SK-N-SH (cell line): ENCODE data around the gene ALDH18A1. TPM values are rescaled to one million over a fixed set of nuclear protein-coding genes. Genes with fewer than 3 reads are reported as not detected.

Experiments used
- CTCF ChIA-PET: fragments of 300-600, 350-600 bp; formaldehyde crosslinking; extraction: SDS; loops from one replicate; lab custom pipeline; 2021; lab: Yijun Ruan, JAX
- POLR2A ChIA-PET: fragments of 350-600 bp; sonication (Branson Sonifier 250); formaldehyde crosslinking; extraction: SDS; loops from one replicate; lab custom pipeline; 2020; ENCODE audit warnings: antibody characterized with exemption, inconsistent platforms; lab: Yijun Ruan, JAX
- DNase-seq: peaks from one replicate; pipeline ENCODE4 v3.0.0; 2012
- H2AFZ ChIP-seq: fragments of 200-600 bp; sonication (generic); 2 replicates; pipeline ENCODE4 v1.8.1; 2016; ENCODE audit warnings: antibody characterized with exemption, mild to moderate bottlenecking, low read depth
- H3F3A ChIP-seq: fragments of 200-600 bp; sonication (generic); replicated peaks from 2 replicates; pipeline ENCODE3; 2016; ENCODE audit warnings: antibody characterized with exemption, mild to moderate bottlenecking; ENCODE audit not compliant: insufficient read depth
- H3K27ac ChIP-seq, 2 experiments: fragments of 200-500 bp in 1 of 2; fragments of 200-600 bp in 1 of 2; sonication (Bioruptor generic) in 1 of 2; sonication (generic), shearing (Covaris generic) in 1 of 2; 2 replicates each; pipeline versions ENCODE4 v1.5.1 to v1.6.1; 2014 to 2016; ENCODE audit warnings: low read depth in 2 of 2, inconsistent platforms in 1 of 2, low read length in 1 of 2, mild to moderate bottlenecking in 1 of 2, mixed read lengths in 1 of 2
- H3K27me3 ChIP-seq: fragments of 200-600 bp; sonication (generic), shearing (Covaris generic); 2 replicates; pipeline ENCODE4 v1.6.1; 2016; ENCODE audit warnings: mixed run types; ENCODE audit not compliant: insufficient read depth
- H3K36me3 ChIP-seq, 2 experiments: fragments of 200-500 bp in 1 of 2; fragments of 200-600 bp in 1 of 2; sonication (Bioruptor generic) in 1 of 2; sonication (generic) in 1 of 2; replicated peaks in 1 of 2; 2 replicates each; pipeline versions ENCODE3 to v1.5.1; 2014 to 2016; ENCODE audit warnings: low read length in 1 of 2, mild to moderate bottlenecking in 1 of 2; ENCODE audit not compliant: insufficient read depth in 2 of 2, control insufficient read depth in 1 of 2
- H3K4me1 ChIP-seq, 2 experiments: fragments of 200-500 bp in 1 of 2; fragments of 200-600 bp in 1 of 2; sonication (Bioruptor generic) in 1 of 2; sonication (generic), shearing (Covaris generic) in 1 of 2; 2 replicates each; pipeline versions ENCODE4 v1.5.1 to v1.6.1; 2014 to 2016; ENCODE audit warnings: low read depth in 1 of 2, low read length in 1 of 2, mixed run types in 1 of 2; ENCODE audit not compliant: insufficient read depth in 2 of 2, control insufficient read depth in 1 of 2
- H3K4me2 ChIP-seq: fragments of 200-600 bp; sonication (generic), shearing (Covaris generic); 2 replicates; pipeline ENCODE4 v1.6.1; 2017; ENCODE audit warnings: mixed run types
- H3K4me3 ChIP-seq, 2 experiments: fragments of 200-500 bp in 1 of 2; fragments of 200-600 bp in 1 of 2; sonication (Bioruptor generic) in 1 of 2; sonication (generic), shearing (Covaris generic) in 1 of 2; 2 replicates each; pipeline versions ENCODE4 v1.5.1 to v1.8.1; 2014 to 2016; ENCODE audit warnings: low read depth in 2 of 2, inconsistent platforms in 1 of 2, low read length in 1 of 2, mild to moderate bottlenecking in 1 of 2, mixed read lengths in 1 of 2, moderate library complexity in 1 of 2
- H3K79me2 ChIP-seq: fragments of 200-600 bp; sonication (generic); 2 replicates; pipeline ENCODE4 v1.8.1; 2017; ENCODE audit warnings: mild to moderate bottlenecking; ENCODE audit not compliant: insufficient read depth
- H3K9ac ChIP-seq: fragments of 200-600 bp; sonication (generic); 2 replicates; pipeline ENCODE4 v1.6.1; 2017; ENCODE audit warnings: mixed run types
- H3K9me2 ChIP-seq: fragments of 200-600 bp; sonication (generic); 2 replicates; pipeline ENCODE4 v1.6.1; 2017; ENCODE audit warnings: mixed run types
- H3K9me3 ChIP-seq: fragments of 200-600 bp; sonication (generic); 2 replicates; pipeline ENCODE4 v1.6.1; 2017; ENCODE audit warnings: mixed run types, mild to moderate bottlenecking, moderate library complexity
- H4K20me1 ChIP-seq: fragments of 200-600 bp; sonication (generic); 2 replicates; pipeline ENCODE4 v1.6.1; 2017; ENCODE audit warnings: mild to moderate bottlenecking, mixed run types; ENCODE audit not compliant: insufficient read depth
- CHD2 ChIP-seq: fragments of 150-350 bp; IDR thresholded peaks from 2 replicates; pipeline ENCODE4 v1.6.1; 2018; ENCODE audit warnings: low read length; ENCODE audit not compliant: partially characterized antibody
- CTCF ChIP-seq: fragments of 200-600 bp; sonication (generic); IDR thresholded peaks from 2 replicates; pipeline ENCODE4 v1.6.1; 2017; ENCODE audit warnings: antibody characterized with exemption, mild to moderate bottlenecking, moderate library complexity
- ELF1 ChIP-seq: IDR thresholded peaks from 2 replicates; pipeline ENCODE4 v1.4.0; 2012
- EZH2phosphoT487 ChIP-seq: fragments of 200-600 bp; sonication (generic); IDR thresholded peaks from 2 replicates; pipeline ENCODE4 v1.6.1; 2017; ENCODE audit warnings: low read depth, mixed run types, mild to moderate bottlenecking, antibody characterized with exemption, moderate library complexity, borderline replicate concordance
- FOSL2 ChIP-seq: IDR thresholded peaks from 2 replicates; pipeline ENCODE4 v1.4.0; 2012; ENCODE audit warnings: low read depth, mild to moderate bottlenecking, moderate library complexity, borderline replicate concordance
- FOXM1 ChIP-seq: IDR thresholded peaks from 2 replicates; pipeline ENCODE4 v1.4.0; 2012; ENCODE audit warnings: low read depth, mild to moderate bottlenecking
- GABPA ChIP-seq: IDR thresholded peaks from 2 replicates; pipeline ENCODE4 v1.4.0; 2012; ENCODE audit warnings: low read depth, mild to moderate bottlenecking
- IRF3 ChIP-seq: fragments of 150-350 bp; IDR thresholded peaks from 2 replicates; pipeline ENCODE4 v1.6.1; 2016; ENCODE audit warnings: mild to moderate bottlenecking, low read depth, low read length
- MEF2A ChIP-seq: IDR thresholded peaks from 2 replicates; pipeline ENCODE4 v1.4.0; 2012; ENCODE audit warnings: low read depth, borderline replicate concordance
- NFIC ChIP-seq: IDR thresholded peaks from 2 replicates; pipeline ENCODE4 v1.4.0; 2012; ENCODE audit warnings: borderline replicate concordance
- PBX3 ChIP-seq: IDR thresholded peaks from 2 replicates; pipeline ENCODE4; 2012
- RCOR1 ChIP-seq: fragments of 150-350 bp; IDR thresholded peaks from 2 replicates; pipeline ENCODE4 v1.6.1; 2017; ENCODE audit warnings: antibody characterized with exemption, low read length
- RFX5 ChIP-seq: IDR thresholded peaks from 2 replicates; pipeline ENCODE4 v1.6.1; 2012; ENCODE audit warnings: mild to moderate bottlenecking, improper control_type of control experiment, low read length
- TAF1 ChIP-seq: IDR thresholded peaks from 2 replicates; pipeline ENCODE4 v1.6.1; 2012; ENCODE audit warnings: low read depth, mild to moderate bottlenecking, low read length, moderate library complexity, borderline replicate concordance
- TCF12 ChIP-seq: IDR thresholded peaks from 2 replicates; pipeline ENCODE4 v1.4.0; 2012
- TEAD4 ChIP-seq: IDR thresholded peaks from 2 replicates; pipeline ENCODE4 v1.4.0; 2012; ENCODE audit warnings: mild to moderate bottlenecking, borderline replicate concordance; ENCODE audit not compliant: insufficient read depth
- USF1 ChIP-seq: IDR thresholded peaks from 2 replicates; pipeline ENCODE4 v1.4.0; 2012; ENCODE audit warnings: low read depth, borderline replicate concordance
- YY1 ChIP-seq: IDR thresholded peaks from 2 replicates; pipeline ENCODE4 v1.4.0; 2012; ENCODE audit warnings: low read depth, mild to moderate bottlenecking
- WGBS: methylation state at CpG from one replicate; pipeline ENCODE4 v1.1.6; 2017; ENCODE audit warnings: low lambda C conversion rate; 5-methylcytosine and 5-hydroxymethylcytosine counted together
- polyA plus RNA-seq, 3 experiments: library from polyadenylated mRNA; depleted of rRNA; stranded (reverse); fragments of >200 nt; gene quantifications; 2 replicates each; pipeline ENCODE4 v1.2.3, GENCODE V29; 2012

ALDH18A1 gene
- polyA plus RNA-seq, 1 of the 3 experiments (the other 2 are of a cell fraction): 59.5 TPM

- ChIA-PET CTCF (no interaction called here), POLR2A (no interaction called here)
- no peak overlapping the region for H3K4me3 ChIP-seq
- no peak overlapping the region for H3K9ac ChIP-seq
- H3F3A ChIP-seq: no peaks in the 10 kb centered on the region
- H3K4me2 ChIP-seq: no peak overlapping the region
- H3K79me2 ChIP-seq: peaks cover 13% of the 10 kb centered on the region
- no peak for DNase-seq
- H3K9me3 ChIP-seq: no peaks in the 10 kb centered on the region
- no peak overlapping the region for H3K27ac ChIP-seq
- peaks cover 0 to 7% of the 10 kb centered on the region in 2 experiments; a peak in 1 of 4 replicates for H3K4me1 ChIP-seq
- peaks cover 0 to under 1% of the 10 kb centered on the region in 2 experiments for H3K36me3 ChIP-seq
- no peaks in the 10 kb centered on the region for H4K20me1 ChIP-seq
- H3K27me3 ChIP-seq: no peaks in the 10 kb centered on the region; the same call in 1 of the 2 replicates
- WGBS: 34% methylated on average over 3 of the region's 3 CpGs
- TF ChIP-seq RFX5 (no peak), PBX3 (no peak), IRF3 (no peak), TAF1 (no peak), USF1 (no peak), YY1 (no peak), CHD2 (no peak), TCF12 (no peak), FOSL2 (no peak), EZH2phosphoT487 (no peak), RCOR1 (no peak), MEF2A (no peak), GABPA (no peak), NFIC (no peak), CTCF (no peak), ELF1 (no peak), FOXM1 (no peak), TEAD4 (no peak)
- TF ChIP-seq, all 33 proteins: peak for 0
- Histone ChIP-seq H3K9me2 (no peaks in the 10 kb centered on the region), H2AFZ (no peak overlapping the region)
Measured at GRCh38 chr10:95697429-95697828, 40.9 kb upstream of the ALDH18A1 start.
